HepG2 (cell line): ENCODE measurements around the gene AJUBA. TPM values are rescaled to one million over a fixed set of nuclear protein-coding genes. Genes with fewer than 3 reads are reported as not detected.

Source experiments
- CHD4 ChIP-seq: fragments of 200-600 bp; sonication (generic); IDR thresholded peaks from 2 replicates; pipeline ENCODE4 v1.7.0; 2017; ENCODE audit warnings: mild to moderate bottlenecking, low read length, borderline replicate concordance
- FLYWCH1 ChIP-seq: sonication (generic); formaldehyde crosslinking; IDR thresholded peaks from 2 replicates; pipeline ENCODE4 v1.8.1; 2023; ENCODE audit warnings: mild to moderate bottlenecking, missing genetic modification reagents
- GLI4 ChIP-seq: sonication (generic); formaldehyde crosslinking; IDR thresholded peaks from 2 replicates; pipeline ENCODE4 v1.5.1; 2020; ENCODE audit warnings: missing genetic modification reagents, mild to moderate bottlenecking, moderate library complexity, borderline replicate concordance
- IKZF5 ChIP-seq: IDR thresholded peaks from 2 replicates; pipeline ENCODE4 v1.6.1; 2018; ENCODE audit warnings: missing genetic modification reagents, mild to moderate bottlenecking, missing compliant biosample characterization
- IRF1 ChIP-seq: sonication (generic); formaldehyde crosslinking; IDR thresholded peaks from 2 replicates; pipeline ENCODE4 v1.4.0; 2020; ENCODE audit warnings: low read depth, mild to moderate bottlenecking, missing genetic modification reagents
- JDP2 ChIP-seq: sonication (generic); formaldehyde crosslinking; IDR thresholded peaks from 2 replicates; pipeline ENCODE4 v1.8.1; 2022; ENCODE audit warnings: missing genetic modification reagents, borderline replicate concordance
- MEIS2 ChIP-seq: sonication (generic); formaldehyde crosslinking; IDR thresholded peaks from 2 replicates; pipeline ENCODE4 v1.9.0; 2021; ENCODE audit warnings: mild to moderate bottlenecking, missing genetic modification reagents
- MIER2 ChIP-seq: IDR thresholded peaks from 2 replicates; pipeline ENCODE4 v1.6.1; 2016; ENCODE audit warnings: missing biosample characterization, missing genetic modification reagents
- NAIF1 ChIP-seq: sonication (generic); formaldehyde crosslinking; IDR thresholded peaks from 2 replicates; pipeline ENCODE4 v1.5.0; 2020; ENCODE audit warnings: mild to moderate bottlenecking, missing genetic modification reagents, borderline replicate concordance
- PAF1 ChIP-seq: IDR thresholded peaks from 2 replicates; pipeline ENCODE4 v1.6.1; 2016; ENCODE audit warnings: missing genetic modification reagents, missing compliant biosample characterization
- SETDB1 ChIP-seq: sonication (generic); formaldehyde crosslinking; IDR thresholded peaks from 2 replicates; pipeline ENCODE4 v1.5.1; 2020; ENCODE audit warnings: missing genetic modification reagents, mild to moderate bottlenecking, borderline replicate concordance
- SIN3A ChIP-seq: IDR thresholded peaks from 2 replicates; pipeline ENCODE4 v1.6.1; 2011; ENCODE audit warnings: low read depth, mild to moderate bottlenecking, control low read depth, low read length, borderline replicate concordance
- SMAD1 ChIP-seq: sonication (generic); formaldehyde crosslinking; IDR thresholded peaks from 2 replicates; pipeline ENCODE4 v1.4.0; 2020; ENCODE audit warnings: missing genetic modification reagents, low read depth, mild to moderate bottlenecking, borderline replicate concordance
- TAF15 ChIP-seq: fragments of 200-400 bp; formaldehyde crosslinking; IDR thresholded peaks from one replicate; pipeline ENCODE4 v1.6.1; 2018; ENCODE audit warnings: mild to moderate bottlenecking, low read depth, low read length; ENCODE audit not compliant: poor library complexity, severe bottlenecking
- TEAD2 ChIP-seq: sonication (generic); formaldehyde crosslinking; IDR thresholded peaks from 2 replicates; pipeline ENCODE4 v1.9.0; 2021; ENCODE audit warnings: missing genetic modification reagents
- ZBED4 ChIP-seq: sonication (generic); formaldehyde crosslinking; IDR thresholded peaks from 2 replicates; pipeline ENCODE4 v1.4.0; 2020; ENCODE audit warnings: missing genetic modification reagents, borderline replicate concordance
- ZNF235 ChIP-seq: sonication (generic); formaldehyde crosslinking; IDR thresholded peaks from 2 replicates; pipeline ENCODE4 v1.8.1; 2023; ENCODE audit warnings: mild to moderate bottlenecking, missing genetic modification reagents, borderline replicate concordance
- ZNF354B ChIP-seq: sonication (generic); formaldehyde crosslinking; IDR thresholded peaks from 2 replicates; pipeline ENCODE4 v1.8.0; 2022; ENCODE audit warnings: mild to moderate bottlenecking, missing genetic modification reagents
- ZNF503 ChIP-seq: sonication (generic); formaldehyde crosslinking; IDR thresholded peaks from 2 replicates; pipeline ENCODE4 v1.4.0; 2020; ENCODE audit warnings: missing genetic modification reagents
- ZNF546 ChIP-seq: sonication (generic); formaldehyde crosslinking; conservative IDR thresholded peaks from 2 replicates; pipeline ENCODE4 v1.8.1; 2023; ENCODE audit warnings: mild to moderate bottlenecking, missing genetic modification reagents
- ZNF569 ChIP-seq: sonication (generic); formaldehyde crosslinking; IDR thresholded peaks from 2 replicates; pipeline ENCODE4 v1.5.0; 2020; ENCODE audit warnings: mild to moderate bottlenecking, missing genetic modification reagents, moderate library complexity, borderline replicate concordance
- ZNF672 ChIP-seq: sonication (generic); formaldehyde crosslinking; IDR thresholded peaks from 2 replicates; pipeline ENCODE4 v1.8.1; 2022; ENCODE audit warnings: missing genetic modification reagents
- ZSCAN9 ChIP-seq: IDR thresholded peaks from 2 replicates; pipeline ENCODE4 v1.6.1; 2016; ENCODE audit warnings: borderline replicate concordance
- polyA plus RNA-seq, 8 experiments: library from polyadenylated mRNA; depleted of rRNA in 3 of 8; stranded (reverse) in 7 of 8; unstranded in 1 of 8; fragments of >200 nt; fragmentation: Illumina TruSeq in 4 of 8; extraction: Trizol in 4 of 8; gene quantifications; 2 replicates each; pipeline versions ENCODE4 v1.2.1 to v1.2.3, GENCODE V29; 2011 to 2016; ENCODE audit warnings: low read depth in 4 of 8, missing spikeins in 1 of 8, mixed read lengths in 1 of 8; ENCODE audit not compliant: insufficient read depth in 1 of 8
- total RNA-seq, 5 experiments: library from RNA; depleted of rRNA; stranded (reverse); fragments of >200 nt; fragmentation: Illumina TruSeq; extraction: Trizol; gene quantifications; 2 replicates each; pipeline ENCODE4 v1.2.3, GENCODE V29; 2016; ENCODE audit warnings: low read depth in 1 of 5

Gene AJUBA
- total and polyA plus RNA-seq, 2 of the 13 experiments (the other 11 are each of a cell fraction or from before 2014, with no cell fraction given), result 157 to 241 TPM

- TF ChIP-seq CHD4 (no peak), IKZF5 (CRISPR knock-in tag) (0 out of 2 replicates have a peak, but pooled peaks have one; percentile 17), IRF1 (CRISPR knock-in tag) (no peak), SIN3A (no peak), ZNF546 (CRISPR knock-in tag) (no peak), TEAD2 (CRISPR knock-in tag) (no peak), ZNF672 (no peak), ZNF235 (CRISPR knock-in tag) (no peak), ZNF569 (no peak), ZNF503 (CRISPR knock-in tag) (no peak), NAIF1 (CRISPR knock-in tag) (no peak), FLYWCH1 (no peak), ZSCAN9 (CRISPR knock-in tag) (peak; percentile 53; the same call in 1 of the 2 replicates), JDP2 (CRISPR knock-in tag) (no peak), ZNF354B (CRISPR knock-in tag) (no peak), PAF1 (CRISPR knock-in tag) (0 out of 2 replicates have a peak, but pooled peaks have one; percentile 5), MEIS2 (CRISPR knock-in tag) (no peak), SMAD1 (0 out of 2 replicates have a peak, but pooled peaks have one; percentile 45), TAF15 (no peak), GLI4 (CRISPR knock-in tag) (peak; percentile 89; the same call in 1 of the 2 replicates), MIER2 (CRISPR knock-in tag) (no peak), ZBED4 (CRISPR knock-in tag) (no peak; the same call in none of the 2 replicates), SETDB1 (CRISPR knock-in tag) (no peak)
Observed at GRCh38 chr14:22978981-22979671, 3.2 kb downstream of the AJUBA start (continued).
